GM21528 (cell line): ENCODE measurements around the gene MLLT6.
"Not testable (repeated sequence)": the region's sequence is repeated elsewhere in the genome, so short reads cannot be mapped to it uniquely, and the experiment has no call there.

ENCODE experiments used
- ATAC-seq: cut with Tn5 transposase; IDR thresholded peaks from one replicate; pipeline ENCODE4 v1.9.1; 2021; ENCODE audit warnings: mild to moderate bottlenecking, moderate library complexity; ENCODE audit not compliant: unreplicated experiment, low FRiP score

MLLT6 gene

DNA sequence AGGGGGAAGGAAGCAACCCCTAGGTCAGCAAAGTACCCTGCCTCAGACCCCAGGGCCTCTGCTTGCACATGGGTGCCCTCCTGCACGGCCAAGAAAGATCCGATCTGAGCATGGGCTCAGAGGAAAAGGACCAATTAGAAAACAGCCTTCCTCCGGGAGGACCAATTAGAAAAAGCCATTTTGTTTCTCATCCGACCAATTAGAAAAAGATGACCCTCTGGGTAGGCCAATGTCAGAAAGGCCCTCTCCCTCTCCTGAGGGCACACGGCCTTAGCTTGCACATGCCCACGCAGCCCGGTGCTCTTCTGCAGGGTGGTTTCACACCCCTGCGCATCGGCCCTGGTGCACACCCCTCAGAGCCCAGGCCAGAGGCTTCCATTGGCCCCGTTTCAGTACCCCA, 20.0 kb downstream of the MLLT6 start:
- ATAC-seq: no peak

DNA sequence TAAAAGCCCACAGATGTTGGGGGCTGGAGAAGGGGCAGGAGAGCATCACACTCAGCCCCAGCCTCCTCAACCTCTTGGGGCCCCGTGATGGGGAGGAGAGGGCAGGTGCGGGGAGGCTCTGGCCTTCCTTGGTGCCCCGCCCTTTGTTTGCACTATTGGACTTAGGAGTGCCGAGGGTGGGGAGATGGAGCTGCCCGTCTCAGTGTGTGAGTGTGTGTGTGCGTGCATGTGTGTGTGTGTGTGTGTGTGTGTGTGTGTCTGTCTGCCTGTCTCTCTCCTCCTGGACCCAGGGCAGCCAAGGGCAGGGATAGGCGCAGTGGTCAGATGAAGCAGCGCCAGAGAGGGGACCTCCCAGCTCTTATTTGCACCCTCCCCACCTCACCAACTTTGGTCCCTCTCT, 21.1 kb downstream of the MLLT6 start:
- not testable (repeated sequence) for ATAC-seq

DNA sequence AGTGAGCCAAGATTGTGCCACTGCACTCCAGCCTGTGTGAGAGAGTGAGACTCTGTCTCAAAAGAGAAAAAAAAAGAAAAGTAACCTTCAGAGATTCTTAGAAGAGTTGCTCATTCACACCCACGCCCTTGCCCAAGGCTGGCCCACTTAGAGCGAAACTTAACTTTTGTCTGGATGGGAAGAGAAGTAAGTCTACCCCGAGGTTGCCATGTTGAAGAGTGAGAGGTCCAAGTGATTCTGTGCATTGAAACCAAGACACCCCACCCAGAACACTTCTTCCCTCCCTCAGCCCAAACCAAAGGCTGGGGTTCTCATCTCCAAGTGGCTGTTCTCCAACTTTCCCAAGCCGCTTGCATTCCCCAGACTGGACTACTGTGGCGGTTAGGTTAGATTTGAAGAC, 22.7 kb downstream of the MLLT6 start:
- no peak for ATAC-seq

DNA sequence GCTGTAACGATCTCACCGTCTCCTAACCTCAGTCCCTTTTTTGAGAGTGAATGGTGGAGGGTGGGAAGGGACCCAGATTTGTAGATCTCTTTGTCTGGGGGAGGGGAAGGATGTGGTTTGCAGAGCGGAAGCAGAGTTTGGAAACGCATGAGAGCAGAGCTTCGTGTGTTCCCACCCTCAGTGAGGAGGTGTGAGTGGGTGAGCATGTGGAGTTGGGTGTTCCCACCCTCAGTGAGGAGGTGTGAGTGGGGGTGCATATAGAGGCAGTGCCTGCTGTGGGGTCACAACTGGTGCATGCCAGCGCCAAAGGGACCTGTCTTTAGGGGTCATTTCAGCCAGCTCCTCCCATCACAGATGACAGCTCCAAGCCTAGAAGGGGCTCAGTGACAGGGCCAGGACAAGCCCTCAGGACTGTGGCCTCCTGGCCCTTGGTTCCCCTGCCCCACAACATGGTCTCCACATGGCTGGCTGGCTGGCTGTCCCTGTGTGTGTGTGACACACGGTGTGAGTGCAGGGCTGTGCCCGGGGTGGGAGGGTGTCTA, 23.3 kb downstream of the MLLT6 start:
- no peak for ATAC-seq

DNA sequence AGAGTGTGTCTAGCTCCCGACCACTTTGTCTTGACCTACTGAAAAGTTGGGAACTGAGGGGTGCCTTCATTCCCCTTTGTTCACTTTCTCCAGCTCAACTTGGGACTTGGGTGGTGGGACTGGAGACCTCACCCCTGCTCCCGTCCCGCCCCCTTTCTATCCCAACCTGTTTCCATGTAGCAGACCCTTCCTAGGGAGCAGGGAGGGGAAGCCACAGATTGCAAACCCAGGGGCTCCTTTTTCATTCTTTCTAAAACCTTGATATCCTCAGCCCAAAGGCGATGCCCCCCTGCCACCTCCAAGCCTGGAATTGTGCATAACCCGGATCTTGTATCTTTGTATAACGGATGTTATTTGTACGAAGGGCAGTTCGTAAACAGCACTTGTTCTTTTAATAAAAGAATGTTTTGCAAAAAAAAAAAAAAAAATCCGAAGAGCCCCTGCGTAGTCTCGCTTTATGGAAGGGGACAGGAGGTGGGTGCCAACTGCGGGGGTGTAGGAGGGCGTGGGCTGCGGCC, 24.4 kb downstream of the MLLT6 start:
- no peak for ATAC-seq

DNA sequence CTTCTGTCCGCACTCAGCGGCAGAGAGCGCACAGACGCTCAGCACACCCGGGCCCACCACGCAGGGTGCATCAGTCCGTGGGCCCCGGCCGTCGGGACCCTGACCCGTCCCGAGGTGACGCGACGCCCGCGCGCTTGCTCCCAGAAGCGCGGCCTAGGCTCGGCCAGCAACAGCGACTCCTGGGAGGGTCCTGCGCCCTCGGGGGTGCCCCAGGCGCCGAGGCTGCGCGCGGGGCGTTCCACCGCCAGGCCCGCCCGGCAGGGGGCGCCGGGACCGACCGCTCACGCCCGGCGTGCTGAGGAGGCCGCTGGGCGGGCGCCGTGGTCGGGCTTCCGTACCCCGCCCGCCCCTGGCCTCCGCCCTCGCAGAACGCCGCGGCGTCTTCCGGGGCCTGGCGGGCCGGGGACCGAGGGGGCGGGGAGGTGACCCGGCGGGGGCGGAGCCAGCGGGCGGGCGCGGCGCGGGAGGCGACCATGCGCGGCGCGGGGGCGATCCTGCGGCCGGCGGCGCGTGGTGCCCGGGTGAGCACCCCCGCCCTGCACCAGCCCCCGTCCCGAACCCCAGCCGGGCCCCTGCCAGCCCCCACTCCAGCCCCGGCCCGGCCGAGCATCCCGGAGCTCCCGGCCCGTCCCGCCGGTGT, 24.9 kb downstream of the MLLT6 start, which contains the start of gene CISD3:
Gene CISD3 (plus strand): TSS at position 456 of the 640 bp plus-strand sequence. CDS start 18 bp downstream, at position 474.
- peak; percentile 51 for ATAC-seq

DNA sequence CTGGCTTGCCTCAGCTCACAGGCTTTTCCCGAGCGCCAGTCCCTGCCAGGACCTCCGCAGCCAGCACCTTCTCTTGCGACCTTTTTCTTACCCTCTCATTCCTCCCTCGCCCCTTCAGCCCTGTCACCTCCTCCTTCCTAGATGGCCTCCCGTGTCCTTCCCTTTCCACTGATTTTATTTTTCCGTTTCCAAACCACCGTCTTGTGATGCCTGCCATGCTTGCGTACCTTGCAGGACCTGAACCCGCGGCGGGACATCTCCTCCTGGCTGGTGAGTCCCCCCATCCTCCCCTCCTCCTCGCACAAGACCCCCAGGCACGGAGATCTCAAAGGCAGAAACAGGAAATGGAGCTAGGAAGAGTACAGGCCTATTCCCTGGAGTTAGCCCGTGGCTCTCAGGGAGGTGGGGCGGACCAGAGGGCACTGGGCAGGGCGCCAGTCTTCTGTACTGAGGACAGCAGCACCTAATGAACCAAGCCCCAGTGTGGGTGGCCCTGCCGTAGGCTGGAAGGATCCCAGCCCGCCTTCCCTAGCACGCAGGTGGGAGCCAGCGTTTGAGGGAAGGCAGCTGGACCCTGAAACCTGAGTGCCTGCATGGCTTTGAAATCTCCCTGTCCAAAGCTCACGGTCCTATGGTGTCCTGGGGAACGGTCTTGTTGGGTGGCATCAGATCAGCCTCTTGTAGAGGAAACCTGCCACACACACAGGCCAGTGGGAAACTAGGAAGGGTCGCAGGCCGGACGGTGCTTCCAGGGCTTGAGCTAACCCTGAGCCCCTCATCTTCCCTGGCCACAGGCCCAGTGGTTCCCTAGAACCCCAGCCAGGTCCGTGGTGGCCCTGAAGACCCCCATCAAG, 25.7 kb downstream of the MLLT6 start:
- peak; percentile 1 for ATAC-seq

DNA sequence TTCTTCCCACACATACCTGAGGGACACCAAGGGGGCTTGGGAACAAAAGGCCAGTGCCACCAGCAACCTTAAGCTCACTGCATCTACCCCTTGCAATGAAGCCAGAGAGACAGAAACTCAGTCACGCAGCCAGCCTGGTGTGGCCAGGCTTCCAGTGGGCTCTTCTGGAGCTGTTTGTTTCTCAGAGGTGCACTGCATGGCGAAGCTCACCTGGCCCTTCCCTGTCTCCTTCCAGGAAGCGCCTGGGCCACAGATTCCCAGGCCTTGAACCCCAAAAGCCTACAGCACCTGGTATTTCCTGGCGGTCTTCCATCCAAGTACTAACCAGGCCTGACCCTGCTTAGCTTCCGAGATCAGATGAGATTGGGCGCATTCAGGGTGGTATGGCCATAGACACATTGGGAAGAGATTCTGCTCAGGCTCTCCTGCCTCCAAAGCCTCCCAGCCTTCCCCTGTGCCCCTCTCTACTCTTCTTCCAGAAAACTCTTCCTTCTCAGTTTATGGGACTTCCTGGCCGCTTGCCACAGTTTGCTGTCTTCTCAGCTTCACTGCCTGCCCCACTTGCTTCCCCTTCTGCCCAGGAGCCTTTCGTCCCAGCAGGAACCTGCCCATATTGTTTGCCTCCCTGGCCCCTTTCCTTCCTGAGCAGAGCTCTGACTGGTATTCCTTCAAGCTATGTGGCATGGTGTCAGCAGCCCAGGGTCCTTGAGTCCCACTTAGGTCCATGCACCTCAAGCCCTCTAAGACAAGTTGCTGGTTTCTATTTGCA, 26.6 kb downstream of the MLLT6 start:
- no peak for ATAC-seq

DNA sequence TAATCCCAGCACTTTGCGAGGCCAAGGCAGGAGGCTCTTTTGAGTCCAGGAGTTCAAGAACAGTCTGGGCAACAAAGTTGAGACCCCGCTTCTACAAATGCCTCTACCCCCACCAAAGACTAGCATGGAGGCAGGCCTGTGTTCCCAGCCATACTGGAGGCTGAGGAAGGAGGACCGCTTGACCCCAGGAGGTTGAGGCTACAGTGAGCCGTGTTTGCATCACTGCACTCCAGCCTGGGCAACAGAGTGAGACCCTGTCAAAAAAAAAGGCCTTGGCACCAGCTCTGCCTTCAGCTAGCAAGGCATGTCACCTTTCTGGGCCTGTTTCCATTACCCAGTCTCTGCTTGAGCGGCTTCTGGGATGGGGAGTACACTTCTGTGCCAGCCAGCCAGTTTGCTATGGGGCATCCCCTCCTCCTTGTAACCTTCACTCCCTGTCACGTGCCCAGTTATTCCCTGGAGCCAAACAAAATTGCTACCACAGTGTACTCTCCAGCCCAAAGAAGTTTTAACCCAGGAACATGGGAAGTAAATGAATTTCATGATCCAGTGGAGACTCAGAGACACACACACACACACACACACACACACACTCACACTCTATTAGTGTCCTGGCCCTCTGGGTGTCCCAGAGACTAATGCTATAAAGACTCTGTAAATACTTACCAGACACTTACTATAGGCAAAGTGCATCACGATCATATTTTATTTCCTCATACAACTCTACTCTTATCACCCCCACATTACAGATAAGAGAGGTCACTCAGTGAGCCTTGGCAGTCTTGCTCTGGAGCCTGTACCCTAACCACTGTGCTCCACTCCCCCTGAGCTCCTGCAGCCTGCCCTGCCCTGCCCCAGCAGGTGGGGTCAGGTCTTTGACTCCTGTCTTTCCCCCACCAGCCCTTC, 27.6 kb downstream of the MLLT6 start:
- no peak for ATAC-seq

DNA sequence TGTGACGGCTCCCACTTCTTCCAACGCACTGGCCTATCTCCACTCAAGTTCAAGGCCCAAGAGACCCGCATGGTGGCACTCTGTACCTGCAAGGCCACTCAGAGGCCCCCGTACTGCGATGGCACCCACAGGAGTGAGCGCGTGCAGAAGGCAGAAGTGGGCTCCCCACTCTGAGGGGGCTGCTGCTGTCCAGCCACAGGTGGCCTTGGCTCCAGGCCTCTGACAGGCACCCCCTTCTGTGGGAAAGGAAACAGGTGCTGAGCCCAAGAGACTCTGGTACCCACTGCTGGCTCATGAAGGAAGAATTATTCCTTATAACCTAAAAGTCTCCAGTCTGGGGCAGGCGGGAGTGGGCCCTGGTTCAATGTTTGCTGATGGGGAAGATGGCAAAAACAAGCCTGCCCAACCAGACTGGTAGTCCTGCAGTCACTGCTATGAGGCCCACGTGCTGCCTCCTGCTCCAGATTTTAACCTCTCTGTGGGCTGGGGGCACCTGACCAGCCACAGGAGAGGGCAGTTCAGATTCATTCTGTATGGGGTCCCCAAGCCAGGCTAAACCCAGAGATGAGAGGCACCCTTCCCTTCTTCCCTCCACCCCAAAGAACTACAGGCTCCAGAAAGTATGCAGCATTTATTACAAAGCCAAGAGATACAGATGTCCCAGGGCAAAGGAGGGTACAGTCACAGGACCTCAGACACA, 28.4 kb downstream of the MLLT6 start:
- no peak for ATAC-seq

DNA sequence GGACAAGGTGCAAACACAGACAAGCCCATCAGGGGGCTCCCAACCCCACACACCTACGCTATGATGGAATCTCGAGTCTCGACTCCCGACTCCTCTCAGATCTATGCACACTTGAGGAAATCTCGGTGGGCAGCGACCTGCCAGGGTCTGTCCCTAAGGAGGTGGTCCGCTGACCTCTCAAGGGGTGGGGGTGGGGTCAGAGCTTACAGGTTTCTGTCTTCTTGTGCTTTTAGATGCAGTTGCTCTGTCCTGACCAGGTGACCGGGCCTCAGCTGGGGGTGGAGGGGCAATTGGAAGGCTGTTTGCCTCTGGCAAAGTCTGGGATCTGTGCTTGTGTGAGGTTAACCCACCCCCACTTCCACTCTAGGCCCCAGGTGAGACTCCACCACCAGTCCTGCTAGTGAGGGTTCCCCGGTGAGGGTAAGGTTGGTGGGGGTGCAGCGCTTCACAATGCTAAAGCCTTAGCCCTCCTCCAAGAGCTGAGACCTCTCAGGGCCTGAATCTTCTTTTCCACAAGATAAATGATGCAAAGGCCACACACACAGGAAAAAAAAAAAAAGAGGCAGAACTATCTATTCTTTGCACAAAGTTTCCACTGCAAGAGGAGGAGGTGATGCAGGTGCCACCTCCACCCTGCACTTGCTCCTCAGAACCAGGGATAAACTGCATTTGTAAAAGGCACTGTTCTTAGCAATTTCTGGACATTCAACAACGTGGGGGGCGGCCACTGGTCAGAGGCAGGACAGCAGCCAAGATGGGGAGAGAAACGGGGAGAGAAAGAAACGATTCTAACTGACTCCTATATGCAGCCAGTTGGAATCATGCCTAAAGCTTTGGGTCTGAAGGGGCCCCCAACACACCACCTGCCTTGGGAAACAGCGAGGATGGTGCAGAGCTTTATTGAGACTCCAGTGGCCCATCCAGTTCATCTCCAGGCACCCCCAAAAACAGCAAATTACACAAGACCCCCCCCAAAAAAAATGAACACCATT, 29.2 kb downstream of the MLLT6 start:
- no peak for ATAC-seq

DNA sequence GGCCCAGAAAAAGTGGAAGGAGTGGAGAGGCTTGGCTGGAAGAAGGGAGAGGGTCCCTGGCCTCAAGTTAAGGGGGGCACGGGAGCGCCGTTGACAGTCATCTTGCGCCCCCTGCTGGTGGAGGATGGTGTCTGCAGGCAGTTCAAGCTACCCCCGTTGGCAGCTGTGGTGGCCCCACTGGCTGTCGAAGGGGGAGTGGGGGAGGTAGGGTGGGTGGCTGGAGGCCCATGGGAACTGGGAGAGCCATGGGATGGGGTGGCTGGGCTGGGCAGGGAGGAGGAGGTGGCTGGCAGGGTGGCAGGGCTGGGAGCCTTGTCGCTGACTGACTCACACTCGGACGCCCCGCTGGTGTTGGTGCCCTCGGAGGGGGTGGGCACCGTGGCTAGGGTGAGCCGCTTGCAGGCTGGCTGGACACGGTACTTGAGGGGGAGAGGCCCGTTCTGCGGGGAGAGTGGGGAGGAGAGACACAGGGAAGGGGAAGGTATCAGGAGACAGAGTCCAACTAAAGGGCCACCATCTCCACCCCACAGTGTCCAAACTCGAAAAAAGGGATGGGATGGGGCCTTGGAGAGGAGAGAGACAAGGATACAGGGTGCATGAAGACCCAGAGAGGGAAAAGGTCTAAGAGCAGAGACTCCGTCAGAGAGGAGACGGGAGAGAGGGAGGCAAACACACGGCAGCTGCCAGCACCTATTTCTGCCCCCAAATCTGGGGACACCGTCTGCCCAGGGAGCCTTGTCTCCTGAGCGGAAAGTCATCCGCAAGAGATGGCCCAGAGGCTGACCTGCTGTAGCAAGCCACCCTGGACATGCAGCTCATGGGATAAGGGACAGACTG, 30.3 kb downstream of the MLLT6 start:
- ATAC-seq: no peak

DNA sequence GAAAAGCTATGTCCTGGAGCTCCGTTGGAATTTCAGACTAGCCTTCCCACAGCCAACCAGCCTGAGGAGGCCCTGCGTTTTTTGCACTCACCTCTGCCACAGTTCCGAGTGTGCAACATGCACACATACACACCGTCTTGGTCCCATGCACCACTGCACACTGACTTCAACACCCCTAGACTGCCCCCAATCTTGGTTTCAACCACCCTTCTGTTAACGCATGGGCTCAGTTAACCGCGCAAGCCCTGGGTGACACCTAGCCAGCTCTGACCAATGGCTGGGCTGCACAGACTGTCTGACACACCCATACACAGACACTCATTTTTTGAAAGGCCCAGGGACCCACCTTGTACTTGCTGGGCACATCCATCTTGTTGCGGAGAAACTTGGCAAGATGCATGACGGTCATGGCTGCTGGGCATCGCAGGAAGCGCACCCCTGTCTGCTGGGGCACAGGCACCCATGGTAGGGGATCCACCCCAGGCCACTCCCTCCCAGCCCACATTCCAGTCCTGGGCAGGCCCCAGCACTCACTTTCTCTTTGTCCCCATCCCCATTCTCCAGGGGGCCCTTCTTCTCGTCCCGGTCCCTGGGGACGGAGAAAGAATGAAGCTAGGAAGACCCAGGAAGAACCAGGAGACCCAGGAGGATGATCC, 33.1 kb downstream of the MLLT6 start:
- no peak for ATAC-seq

DNA sequence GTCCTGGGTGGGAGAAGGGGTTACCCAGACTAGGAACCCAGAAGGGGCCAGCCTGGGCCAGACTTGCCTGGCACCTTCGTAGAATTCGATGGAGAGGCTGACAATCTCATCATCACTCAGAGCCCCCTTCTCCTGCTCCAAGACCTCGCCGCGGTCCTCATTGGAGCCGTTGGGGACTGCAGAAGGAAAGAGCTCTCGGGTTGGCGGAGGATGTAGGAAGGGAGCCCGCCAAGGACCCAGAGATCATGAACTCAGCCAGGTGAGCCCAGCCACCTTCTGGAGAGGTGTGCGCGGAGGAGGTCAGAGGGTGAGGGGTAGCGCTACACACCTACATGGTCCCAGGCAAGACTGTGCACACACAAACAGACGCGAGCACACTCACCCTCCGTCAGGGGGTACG, 33.6 kb downstream of the MLLT6 start:
- ATAC-seq: no peak

DNA sequence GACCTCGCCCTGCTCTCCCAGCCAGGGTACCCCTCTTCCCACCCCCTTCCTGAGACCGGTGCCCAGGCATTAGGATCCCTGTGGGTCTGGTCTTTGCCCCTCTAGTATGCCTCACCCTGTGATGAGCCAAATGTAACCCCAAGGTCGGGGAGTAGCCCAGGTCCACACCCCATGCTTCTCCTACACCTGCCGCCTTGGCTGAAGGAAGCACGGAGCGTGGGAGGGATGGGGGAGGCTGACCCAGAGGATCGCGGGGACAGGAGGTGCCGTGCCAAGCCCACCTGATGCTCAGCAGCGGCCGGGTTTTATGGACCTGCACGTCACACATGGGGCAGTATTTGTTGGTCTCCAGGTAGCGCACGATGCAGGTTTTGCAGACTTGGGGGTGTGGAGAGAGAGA, 34.2 kb downstream of the MLLT6 start:
- ATAC-seq: no peak

DNA sequence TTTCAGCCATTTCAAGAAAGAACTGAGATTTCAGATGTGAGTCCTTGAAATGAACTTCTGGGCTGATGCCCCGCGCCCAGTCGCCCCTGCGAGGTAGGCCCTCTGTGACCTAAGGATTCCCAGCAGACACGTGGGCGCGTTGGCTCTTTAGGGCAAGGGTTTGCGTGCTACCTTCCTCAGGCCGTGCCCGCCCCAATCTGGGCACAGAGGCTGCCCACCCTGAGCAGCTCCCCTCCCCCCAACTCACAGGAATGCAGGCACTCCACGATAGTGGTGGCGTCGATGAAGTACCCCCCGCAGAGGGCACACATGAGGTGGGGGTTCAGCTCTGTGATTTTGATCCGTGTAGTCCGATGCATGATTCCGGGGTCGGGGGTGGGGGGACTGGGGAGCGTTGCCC, 35.0 kb downstream of the MLLT6 start:
- no peak for ATAC-seq

DNA sequence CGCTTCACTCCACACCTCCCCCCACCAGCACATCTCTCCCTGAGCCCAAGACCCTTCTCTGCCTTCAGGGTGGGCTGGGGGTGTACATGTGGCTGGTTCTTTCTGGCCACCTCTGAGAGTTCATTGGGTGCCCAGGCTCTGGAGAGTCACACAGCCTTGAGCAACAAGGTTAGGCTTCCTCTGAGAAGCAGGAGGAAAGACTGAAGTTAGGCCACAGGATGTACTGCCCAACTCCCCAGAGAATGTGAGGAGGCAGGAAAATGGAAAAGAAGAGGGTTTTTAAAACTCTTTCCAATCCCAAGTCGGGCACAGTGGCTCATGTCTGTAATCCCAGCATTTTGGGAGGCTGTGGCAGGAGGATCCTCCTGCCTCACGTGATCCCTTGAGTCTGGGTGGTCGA, 35.7 kb downstream of the MLLT6 start:
- no peak for ATAC-seq
